GM12891 (cell line): Measurements from ENCODE around the gene MRAP.

Experiments
- POLR2A ChIP-seq: IDR thresholded peaks from 2 replicates; pipeline ENCODE4 v1.6.1; 2011; ENCODE audit warnings: low read depth, low read length, control low read depth
- POLR2AphosphoS5 ChIP-seq: IDR thresholded peaks from 2 replicates; pipeline ENCODE4 v1.6.1; 2011; ENCODE audit warnings: low read depth, low read length, control low read depth

DNA sequence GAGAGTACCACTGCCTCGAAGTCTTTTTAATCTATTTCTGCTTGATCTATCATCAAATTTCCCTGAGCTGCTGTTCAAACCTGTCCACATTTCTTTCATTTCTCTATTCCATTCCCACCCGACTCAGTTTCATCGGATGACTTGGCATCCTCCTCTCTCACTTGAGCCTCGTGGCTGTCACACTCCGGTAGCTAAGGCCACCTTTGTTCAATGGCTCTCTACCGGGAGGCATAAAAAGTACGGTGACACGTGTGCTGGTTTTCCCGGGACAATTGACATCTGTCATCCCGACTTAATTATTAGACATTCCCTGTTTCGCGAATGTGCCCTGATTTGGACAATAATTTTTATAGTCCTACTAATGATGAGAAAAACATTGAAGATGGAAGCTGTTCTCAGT is 42.4 kb upstream of the MRAP start:
- TF ChIP-seq POLR2AphosphoS5 (no peak), POLR2A (no peak)
